PC-3 (cell line): ENCODE results near the gene CRTC3.

Source experiments
- EZH2 ChIP-seq: fragments of 300-600 bp; sonication (generic); IDR thresholded peaks from one replicate; pipeline ENCODE4 v1.6.1; 2017; ENCODE audit warnings: antibody characterized with exemption, mild to moderate bottlenecking, low read length; ENCODE audit not compliant: unreplicated experiment
- EZH2phosphoT487 ChIP-seq: fragments of 300-600 bp; sonication (generic); IDR thresholded peaks from 2 replicates; pipeline ENCODE4 v1.6.1; 2018; ENCODE audit warnings: mild to moderate bottlenecking, antibody characterized with exemption, low read length, borderline replicate concordance
- TF ChIP-seq, protein P1 (sequence below): fragments of 300-600 bp; sonication (generic); conservative IDR thresholded peaks from 2 replicates; pipeline ENCODE4 v1.5.1; 2017; ENCODE audit warnings: antibody characterized with exemption, low read depth, mild to moderate bottlenecking, low read length

DNA sequence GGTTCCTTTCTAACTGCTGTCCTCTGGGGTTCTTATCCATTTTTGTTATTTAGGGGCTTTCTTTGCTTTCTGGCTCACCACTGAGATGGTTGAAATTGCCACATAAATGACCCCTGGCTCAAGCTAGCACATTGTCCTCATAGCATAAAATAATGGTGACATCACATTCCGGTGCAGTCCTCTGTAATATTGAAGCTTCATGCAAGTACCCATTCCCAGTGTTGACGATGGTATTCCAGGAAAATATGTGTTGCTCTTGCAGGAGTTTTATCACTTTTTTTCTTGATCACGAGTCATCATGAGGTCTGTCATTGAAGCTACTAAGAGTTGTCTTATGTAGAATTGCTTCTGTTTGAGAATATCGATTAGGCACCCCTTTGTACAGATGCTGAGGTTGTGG is 56.1 kb downstream of the CRTC3 start:
- TF ChIP-seq, protein P1, sequence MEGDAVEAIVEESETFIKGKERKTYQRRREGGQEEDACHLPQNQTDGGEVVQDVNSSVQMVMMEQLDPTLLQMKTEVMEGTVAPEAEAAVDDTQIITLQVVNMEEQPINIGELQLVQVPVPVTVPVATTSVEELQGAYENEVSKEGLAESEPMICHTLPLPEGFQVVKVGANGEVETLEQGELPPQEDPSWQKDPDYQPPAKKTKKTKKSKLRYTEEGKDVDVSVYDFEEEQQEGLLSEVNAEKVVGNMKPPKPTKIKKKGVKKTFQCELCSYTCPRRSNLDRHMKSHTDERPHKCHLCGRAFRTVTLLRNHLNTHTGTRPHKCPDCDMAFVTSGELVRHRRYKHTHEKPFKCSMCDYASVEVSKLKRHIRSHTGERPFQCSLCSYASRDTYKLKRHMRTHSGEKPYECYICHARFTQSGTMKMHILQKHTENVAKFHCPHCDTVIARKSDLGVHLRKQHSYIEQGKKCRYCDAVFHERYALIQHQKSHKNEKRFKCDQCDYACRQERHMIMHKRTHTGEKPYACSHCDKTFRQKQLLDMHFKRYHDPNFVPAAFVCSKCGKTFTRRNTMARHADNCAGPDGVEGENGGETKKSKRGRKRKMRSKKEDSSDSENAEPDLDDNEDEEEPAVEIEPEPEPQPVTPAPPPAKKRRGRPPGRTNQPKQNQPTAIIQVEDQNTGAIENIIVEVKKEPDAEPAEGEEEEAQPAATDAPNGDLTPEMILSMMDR = no peak
- TF ChIP-seq EZH2phosphoT487 = no peak
- no peak for TF ChIP-seq EZH2
